H1 (cell line): ENCODE results near the gene XRRA1. TPM values are rescaled to one million over a fixed set of nuclear protein-coding genes. Genes with fewer than 3 reads are reported as not detected.

Source experiments
- CTCF ChIA-PET: fragments of 300-600 bp; sonication (Branson Sonifier 250); formaldehyde crosslinking; loops from one replicate; lab custom pipeline; 2021; ENCODE audit not compliant: partially characterized antibody; lab: Charles Lee
- POLR2A ChIA-PET: fragments of 300-600 bp; sonication (Branson Sonifier 250); formaldehyde crosslinking; loops from one replicate; lab custom pipeline; 2021; ENCODE audit warnings: inconsistent platforms; ENCODE audit not compliant: partially characterized antibody; lab: Charles Lee
- DNase-seq, 2 experiments: peaks; one replicate each; pipeline versions ENCODE4 v3.0.0 to v3.0.0-alpha.2; 2010 to 2022; ENCODE audit warnings: low spot score in 2 of 2, low read depth in 1 of 2, mixed read lengths in 1 of 2
- FAIRE-seq: peaks from 2 replicates; lab custom pipeline; 2011; peaks lifted over from hg19 to GRCh38; lab: Jason Lieb, UNC
- H2AFZ ChIP-seq: 2 replicates; pipeline ENCODE4 v1.8.1; 2012; ENCODE audit warnings: low read length, inconsistent platforms
- H2AK5ac ChIP-seq: 2 replicates; pipeline ENCODE4 v1.6.1; 2013; ENCODE audit warnings: low read depth, low read length
- H2BK120ac ChIP-seq: replicated peaks from 2 replicates; pipeline ENCODE3; 2013; ENCODE audit warnings: low read depth, low read length, inconsistent platforms
- H2BK12ac ChIP-seq: 2 replicates; pipeline ENCODE4 v1.6.1; 2013; ENCODE audit warnings: low read depth, low read length
- H2BK15ac ChIP-seq: 2 replicates; pipeline ENCODE4 v1.6.1; 2013; ENCODE audit warnings: low read length
- H2BK20ac ChIP-seq: 2 replicates; pipeline ENCODE4 v1.6.1; 2013; ENCODE audit warnings: low read length
- H2BK5ac ChIP-seq: 2 replicates; pipeline ENCODE4 v1.6.1; 2013; ENCODE audit warnings: low read depth, low read length
- H3K14ac ChIP-seq: 2 replicates; pipeline ENCODE4 v1.6.1; 2013; ENCODE audit warnings: inconsistent platforms; ENCODE audit not compliant: insufficient read length
- H3K18ac ChIP-seq: 2 replicates; pipeline ENCODE4 v1.6.1; 2013; ENCODE audit warnings: low read length; ENCODE audit errors: extremely low read depth
- H3K23ac ChIP-seq: 2 replicates; pipeline ENCODE4 v1.6.1; 2013; ENCODE audit warnings: inconsistent platforms; ENCODE audit not compliant: insufficient read length
- H3K23me2 ChIP-seq: 2 replicates; pipeline ENCODE4 v1.6.1; 2013; ENCODE audit warnings: low read depth, low read length
- H3K27ac ChIP-seq: 2 replicates; pipeline ENCODE4 v1.6.1; 2011; ENCODE audit warnings: low read depth, low read length, inconsistent platforms
- H3K27me3 ChIP-seq, 4 experiments: replicated peaks in 1 of 4; 1 replicate in 1 of 4; 2 replicates in 3 of 4; pipeline versions ENCODE4 v1.6.1 to v1.8.1; 2011 to 2013; ENCODE audit warnings: low read length in 3 of 4, mild to moderate bottlenecking in 3 of 4, inconsistent platforms in 2 of 4, mixed read lengths in 2 of 4, moderate library complexity in 1 of 4; ENCODE audit not compliant: control insufficient read depth in 3 of 4, insufficient read depth in 3 of 4; ENCODE audit errors: extremely low read depth in 1 of 4
- H3K36me3 ChIP-seq, 4 experiments: 2 replicates each; pipeline versions ENCODE4 v1.6.1 to v1.8.1; 2011 to 2013; ENCODE audit warnings: mild to moderate bottlenecking in 4 of 4, low read length in 3 of 4, moderate library complexity in 2 of 4, control low read depth in 1 of 4, inconsistent platforms in 1 of 4; ENCODE audit not compliant: insufficient read depth in 4 of 4, control insufficient read depth in 2 of 4
- H3K4ac ChIP-seq: replicated peaks from 2 replicates; pipeline ENCODE3; 2013; ENCODE audit warnings: low read length, low read depth, mixed read lengths, inconsistent platforms; ENCODE audit not compliant: insufficient read length
- H3K4me1 ChIP-seq, 4 experiments: replicated peaks in 1 of 4; 1 replicate in 1 of 4; 2 replicates in 3 of 4; pipeline versions ENCODE4 v1.6.1 to v1.8.1; 2011 to 2013; ENCODE audit warnings: low read length in 3 of 4, inconsistent platforms in 2 of 4, mixed read lengths in 1 of 4; ENCODE audit not compliant: insufficient read depth in 4 of 4, control insufficient read depth in 3 of 4
- H3K4me2 ChIP-seq, 2 experiments: 2 replicates each; pipeline versions ENCODE4 v1.6.1 to v1.8.1; 2011 to 2013; ENCODE audit warnings: low read depth in 2 of 2, low read length in 2 of 2, control low read depth in 1 of 2, inconsistent platforms in 1 of 2, mild to moderate bottlenecking in 1 of 2; ENCODE audit not compliant: insufficient read depth in 1 of 2
- H3K4me3 ChIP-seq, 4 experiments: fragments of 200-600, 300-600 bp in 1 of 4; sonication (generic), shearing (Covaris generic), sonication (Bioruptor Twin) in 1 of 4; 2 replicates each; pipeline versions ENCODE4 v1.5.1 to v1.8.1; 2011 to 2016; ENCODE audit warnings: low read length in 4 of 4, low read depth in 3 of 4, control low read depth in 2 of 4, inconsistent platforms in 2 of 4, mild to moderate bottlenecking in 2 of 4, mixed read lengths in 1 of 4, moderate library complexity in 1 of 4; ENCODE audit not compliant: insufficient read depth in 2 of 4; ENCODE audit errors: extremely low read depth in 1 of 4
- H3K56ac ChIP-seq: replicated peaks from 2 replicates; pipeline ENCODE3; 2013; ENCODE audit warnings: low read depth, mild to moderate bottlenecking, mixed read lengths, low read length, inconsistent platforms; ENCODE audit not compliant: insufficient read length
- H3K79me1 ChIP-seq: 2 replicates; pipeline ENCODE4 v1.6.1; 2013; ENCODE audit warnings: low read depth, low read length, control low read depth
- H3K79me2 ChIP-seq, 2 experiments: 2 replicates each; pipeline versions ENCODE4 v1.6.1 to v1.8.1; 2012 to 2013; ENCODE audit warnings: low read length in 2 of 2, mild to moderate bottlenecking in 2 of 2, inconsistent platforms in 1 of 2; ENCODE audit not compliant: insufficient read depth in 2 of 2, control insufficient read depth in 1 of 2
- H3K9ac ChIP-seq, 4 experiments: replicated peaks in 1 of 4; 1 replicate in 1 of 4; 2 replicates in 3 of 4; pipeline versions ENCODE4 v1.6.1 to v1.8.1; 2011 to 2013; ENCODE audit warnings: low read depth in 3 of 4, low read length in 3 of 4, control low read depth in 2 of 4, mild to moderate bottlenecking in 2 of 4, moderate library complexity in 2 of 4, inconsistent platforms in 1 of 4; ENCODE audit errors: extremely low read depth in 1 of 4
- H3K9me3 ChIP-seq, 2 experiments: 2 replicates each; pipeline versions ENCODE4 v1.6.1 to v1.8.1; 2012 to 2013; ENCODE audit warnings: mild to moderate bottlenecking in 2 of 2, moderate library complexity in 2 of 2, control low read depth in 1 of 2, inconsistent platforms in 1 of 2, low read depth in 1 of 2, low read length in 1 of 2, mixed read lengths in 1 of 2; ENCODE audit not compliant: insufficient read depth in 2 of 2
- H4K20me1 ChIP-seq, 2 experiments: replicated peaks in 1 of 2; 2 replicates each; pipeline versions ENCODE3 to v1.8.1; 2011 to 2013; ENCODE audit warnings: inconsistent platforms in 2 of 2, low read length in 2 of 2, mild to moderate bottlenecking in 1 of 2; ENCODE audit not compliant: insufficient read depth in 2 of 2, control insufficient read depth in 1 of 2
- H4K5ac ChIP-seq: 2 replicates; pipeline ENCODE4 v1.6.1; 2013; ENCODE audit warnings: low read length, low read depth, mixed read lengths, inconsistent platforms; ENCODE audit not compliant: insufficient read length
- H4K8ac ChIP-seq: 2 replicates; pipeline ENCODE4 v1.8.0; 2013; ENCODE audit warnings: mild to moderate bottlenecking, moderate library complexity, low read length, inconsistent platforms; ENCODE audit not compliant: insufficient read depth; ENCODE audit errors: extremely low read depth
- H4K91ac ChIP-seq: replicated peaks from 2 replicates; pipeline ENCODE3; 2013; ENCODE audit warnings: low read length, mixed read lengths, inconsistent platforms; ENCODE audit not compliant: insufficient read length
- ASH2L ChIP-seq: fragments of 200-600, 300-600 bp; sonication (generic); IDR thresholded peaks from one replicate; pipeline ENCODE4 v1.7.1; 2017; ENCODE audit warnings: low read length
- BCL11A ChIP-seq, 2 experiments: IDR thresholded peaks; one replicate each; pipeline ENCODE4 v1.6.1; 2011; ENCODE audit warnings: low read depth in 2 of 2, low read length in 2 of 2, mild to moderate bottlenecking in 2 of 2
- BRCA1 ChIP-seq: IDR thresholded peaks from 2 replicates; pipeline ENCODE4 v1.6.1; 2012; ENCODE audit warnings: low read depth, low read length, improper control_type of control experiment
- CBX8 ChIP-seq: fragments of 300-800, 300-1000 bp; sonication (generic); IDR thresholded peaks from 2 replicates; pipeline ENCODE4 v1.7.1; 2016; ENCODE audit warnings: low read depth, low read length, borderline replicate concordance
- CEBPB ChIP-seq: IDR thresholded peaks from 2 replicates; pipeline ENCODE4 v1.6.1; 2012; ENCODE audit warnings: low read depth, low read length
- GABPA ChIP-seq: IDR thresholded peaks from 2 replicates; pipeline ENCODE4 v1.6.1; 2011; ENCODE audit warnings: mild to moderate bottlenecking, low read length, moderate library complexity, borderline replicate concordance; ENCODE audit not compliant: insufficient read depth
- HDAC2 ChIP-seq, 2 experiments: fragments of 300-600 bp in 1 of 2; sonication (generic) in 1 of 2; IDR thresholded peaks; 2 replicates each; pipeline ENCODE4 v1.6.1; 2011 to 2012; ENCODE audit warnings: low read depth in 2 of 2, low read length in 2 of 2, mild to moderate bottlenecking in 2 of 2, moderate library complexity in 2 of 2, borderline replicate concordance in 1 of 2, inconsistent platforms in 1 of 2
- HDAC6 ChIP-seq: IDR thresholded peaks from one replicate; pipeline ENCODE4 v1.7.1; 2012; ENCODE audit warnings: low read depth, mild to moderate bottlenecking, inconsistent platforms, low read length, moderate library complexity
- KDM4A ChIP-seq: IDR thresholded peaks from one replicate; pipeline ENCODE4 v1.7.1; 2012; ENCODE audit warnings: low read depth, mild to moderate bottlenecking, moderate library complexity, low read length, inconsistent platforms; ENCODE audit not compliant: severe bottlenecking
- KDM5A ChIP-seq: fragments of 200-600 bp; IDR thresholded peaks from 2 replicates; pipeline ENCODE4 v1.7.1; 2012; ENCODE audit warnings: mild to moderate bottlenecking, low read length, inconsistent platforms, mixed read lengths
- RNF2 ChIP-seq: fragments of 200-900, 300-1000 bp; sonication (generic); IDR thresholded peaks from 2 replicates; pipeline ENCODE4 v1.7.1; 2016; ENCODE audit warnings: borderline replicate concordance, low read depth, mild to moderate bottlenecking, antibody characterized with exemption, low read length; ENCODE audit not compliant: poor library complexity, severe bottlenecking; ENCODE audit errors: missing control alignments
- RXRA ChIP-seq: IDR thresholded peaks from 2 replicates; pipeline ENCODE4 v1.6.1; 2011; ENCODE audit warnings: low read depth, mild to moderate bottlenecking, low read length, moderate library complexity; ENCODE audit not compliant: insufficient read depth
- SP2 ChIP-seq: IDR thresholded peaks from 2 replicates; pipeline ENCODE4 v1.6.1; 2012; ENCODE audit warnings: mild to moderate bottlenecking, low read length, inconsistent platforms
- TCF12 ChIP-seq: IDR thresholded peaks from 2 replicates; pipeline ENCODE4 v1.6.1; 2011; ENCODE audit warnings: low read depth, mild to moderate bottlenecking, low read length
- TEAD4 ChIP-seq: IDR thresholded peaks from 2 replicates; pipeline ENCODE4 v1.6.1; 2012; ENCODE audit warnings: low read depth, low read length, inconsistent platforms, mixed read lengths
- WGBS, 2 experiments: shearing (Covaris generic) in 1 of 2; methylation state at CpG; one replicate each; pipeline versions ENCODE4 v1.1.6 to v1.1.7; 2013 to 2015; ENCODE audit warnings: low lambda C conversion rate in 2 of 2, mixed read lengths in 2 of 2, inconsistent platforms in 1 of 2, low coverage in 1 of 2, missing lambda C conversion rate in 1 of 2; ENCODE audit not compliant: insufficient replicate concordance in 2 of 2, insufficient coverage in 1 of 2, insufficient read length in 1 of 2; ENCODE audit errors: extremely low coverage in 1 of 2, missing lambda C conversion rate in 1 of 2; 5-methylcytosine and 5-hydroxymethylcytosine counted together
- polyA plus RNA-seq, 7 experiments: library from polyadenylated mRNA; depleted of rRNA in 3 of 7; stranded (reverse) in 5 of 7; unstranded in 2 of 7; fragments of >200 nt in 5 of 7; fragments of 200-250 nt in 2 of 7; gene quantifications; 1 replicate in 5 of 7; 2 replicates in 1 of 7; 4 replicates in 1 of 7; pipeline versions ENCODE4 v1.2.1 to v1.2.3, GENCODE V29; 2011 to 2013; ENCODE audit warnings: missing spikeins in 2 of 7, mixed read lengths in 2 of 7
- total RNA-seq: library from RNA; stranded (reverse); fragmentation: NEBNext Ultra II Directional; extraction: Animal tissue kit (Norgen Biotek cat#: 25700); gene quantifications from 2 replicates; pipeline ENCODE4 v1.2.1, GENCODE V29; 2021

XRRA1 gene
- total and polyA plus RNA-seq, 2 of the 8 experiments (the other 6 are each of a cell fraction or from before 2014, with no cell fraction given): 2.1 to 7.1 TPM

DNA sequence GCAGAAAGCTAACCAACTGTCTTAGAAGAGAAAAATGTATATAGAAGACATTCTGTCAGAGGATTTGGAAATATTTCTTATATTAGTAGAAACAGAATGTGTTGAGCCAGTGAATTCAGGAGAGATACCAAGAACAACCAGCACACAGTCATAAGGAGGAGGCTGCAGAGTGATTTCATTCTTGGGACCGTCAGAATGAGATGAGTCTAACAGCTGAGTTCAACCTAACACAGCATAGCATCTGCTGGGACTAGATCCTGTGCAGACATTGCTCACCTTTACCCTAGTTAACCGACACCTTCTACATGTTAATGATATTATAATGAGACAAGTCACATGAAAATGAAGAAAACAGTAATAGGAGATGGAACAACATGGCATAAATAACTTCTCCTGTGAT lies 85.5 kb downstream of the XRRA1 start:
- H3K4ac ChIP-seq: no peak overlapping the region
- no peaks in the 10 kb centered on the region for H3K79me1 ChIP-seq
- H3K9ac ChIP-seq: no peak overlapping the region
- H3K23me2 ChIP-seq: no peaks in the 10 kb centered on the region
- peaks cover 0 to 27% (median 8%) of the 10 kb centered on the region in 4 experiments; a peak in 5 of 8 replicates for H3K36me3 ChIP-seq
- H3K23ac ChIP-seq: no peak overlapping the region
- no peak overlapping the region for H3K14ac ChIP-seq
- H3K27me3 ChIP-seq: no peaks in the 10 kb centered on the region
- no peak overlapping the region for H2BK15ac ChIP-seq
- no peak overlapping the region for H2BK12ac ChIP-seq
- H4K5ac ChIP-seq: no peak overlapping the region
- 94% methylated on average over 2 of the region's 2 CpGs; no CpG with 5 or more reads in 1 of the 2 experiments for WGBS, 2 experiments
- no peak overlapping the region for H2BK5ac ChIP-seq
- H3K9me3 ChIP-seq: peaks cover 38 to 40% of the 10 kb centered on the region in 2 experiments
- no peak overlapping the region for H3K4me2 ChIP-seq
- H3K27ac ChIP-seq: no peak overlapping the region
- ChIA-PET POLR2A (interaction anchor here (0.5 kb wide), 1 partner anchor 22 kb away, joined by 4 read pairs; no protein-coding TSS in a partner anchor), CTCF (no interaction called here)
- no peak overlapping the region for H2AK5ac ChIP-seq
- no peak overlapping the region for H3K4me3 ChIP-seq
- H2BK20ac ChIP-seq: no peak overlapping the region
- H3K56ac ChIP-seq: no peak overlapping the region
- H2BK120ac ChIP-seq: no peak overlapping the region
- no peak overlapping the region for H4K91ac ChIP-seq
- no peaks in the 10 kb centered on the region for H3K4me1 ChIP-seq
- no peak overlapping the region for H2AFZ ChIP-seq
- no peaks in the 10 kb centered on the region for H4K20me1 ChIP-seq
- FAIRE-seq (no peak), DNase-seq (no peak)
- H4K8ac ChIP-seq: no peak overlapping the region
- no peaks in the 10 kb centered on the region for H3K79me2 ChIP-seq
- H3K18ac ChIP-seq: no peak overlapping the region
- TF ChIP-seq RNF2: no peak
- no peak for TF ChIP-seq CEBPB
- TF ChIP-seq RXRA: no peak
- TF ChIP-seq CBX8: no peak
- TF ChIP-seq ASH2L: no peak
- TF ChIP-seq GABPA: no peak
- TF ChIP-seq KDM4A: no peak
- no peak for TF ChIP-seq HDAC2 (IDR thresholded peaks at IDR 0.05; ENCODE audit: borderline replicate concordance in 1 of 2, low read depth in 2 of 2, low read length in 2 of 2)
- no peak for TF ChIP-seq TCF12
- no peak for TF ChIP-seq KDM5A
- TF ChIP-seq HDAC6: no peak
- TF ChIP-seq SP2: no peak
- TF ChIP-seq TEAD4: no peak
- no peak for TF ChIP-seq BCL11A (IDR thresholded peaks at IDR 0.05; ENCODE audit: low read depth in 2 of 2, low read length in 2 of 2)
- no peak for TF ChIP-seq BRCA1
